GM13977 (cell line): ENCODE measurements around the gene PAX7.

ENCODE experiments used
- DNase-seq: peaks from one replicate; pipeline ENCODE4 v3.0.0; 2012; ENCODE audit warnings: low spot score
- CTCF ChIP-seq: IDR thresholded peaks from 2 replicates; pipeline ENCODE4 v1.5.1; 2012; ENCODE audit warnings: mild to moderate bottlenecking, control low read depth; ENCODE audit not compliant: insufficient read depth; ENCODE audit errors: extremely low read depth, missing control alignments
- in situ Hi-C: fragments of 300-500 bp; cut with MboI; formaldehyde crosslinking; loops from one replicate; pipeline ENCODE4 v1.12.0; 2022; ENCODE audit warnings: low sequenced_read_pairs, low pct_unique_long_range_greater_than_20kb, mixed read lengths, inconsistent platforms; ENCODE audit not compliant: unreplicated experiment

PAX7 gene

GRCh38 chr1:18644446-18644845, 13.8 kb downstream of the PAX7 start:
- DNase-seq, result peak; percentile 40
- in situ Hi-C loops, result no loop called here
- no peak for TF ChIP-seq CTCF

- peak; percentile 45 for DNase-seq
- no peak for TF ChIP-seq CTCF
- in situ Hi-C loops, result no loop called here
Observed at GRCh38 chr1:18644973-18645746, 14.5 kb downstream of the PAX7 start.

GRCh38 chr1:18645747-18646090, 15.1 kb downstream of the PAX7 start:
- peak; percentile 44 for DNase-seq
- no peak for TF ChIP-seq CTCF
- in situ Hi-C loops, result no loop called here

- in situ Hi-C loops, result no loop called here
- TF ChIP-seq CTCF, result no peak
- DNase-seq, result peak; percentile 38
Observed at GRCh38 chr1:18646091-18646785, 15.6 kb downstream of the PAX7 start.

- DNase-seq, result no peak
- in situ Hi-C loops, result no loop called here
- no peak for TF ChIP-seq CTCF
Observed at GRCh38 chr1:18646786-18647410, 16.3 kb downstream of the PAX7 start.

- in situ Hi-C loops, result no loop called here
- no peak for TF ChIP-seq CTCF
- DNase-seq, result no peak
Observed at GRCh38 chr1:18647681-18648214, 17.1 kb downstream of the PAX7 start.
